Transverse colon (tissue), 4 donors: ENCODE data around the gene DLAT.

ENCODE experiments used
- CTCF ChIP-seq, 5 experiments: fragments of 200-600 bp in 3 of 5; fragments of 450-650 bp in 2 of 5; sonication (generic) in 3 of 5; IDR thresholded peaks; 1 replicate in 2 of 5; 2 replicates in 3 of 5; pipeline ENCODE4 v1.5.1; 2016 to 2017; ENCODE audit warnings: antibody characterized with exemption in 5 of 5, inconsistent platforms in 3 of 5, mild to moderate bottlenecking in 2 of 5, moderate library complexity in 1 of 5
- POLR2A ChIP-seq: fragments of 450-650 bp; IDR thresholded peaks from one replicate; pipeline ENCODE4 v1.6.1; 2016; ENCODE audit warnings: antibody characterized with exemption, mild to moderate bottlenecking, moderate library complexity
- POLR2AphosphoS5 ChIP-seq, 3 donors: sonication (generic); formaldehyde crosslinking; IDR thresholded peaks; one replicate each; pipeline ENCODE4 v1.6.1; 2016; ENCODE audit warnings: antibody characterized with exemption in 3 of 3

- TF ChIP-seq POLR2A, result no peak
- no peak for TF ChIP-seq CTCF (IDR thresholded peaks at IDR 0.05)
- no peak for TF ChIP-seq POLR2AphosphoS5 (IDR thresholded peaks at IDR 0.05)
Observed at GRCh38 chr11:112033902-112034301, 8.7 kb downstream of the DLAT start.
